Measurements from ENCODE around the gene NDUFS1.
A peak's percentile ranks its signal among the peaks of the same experiment; 100 is the strongest.
"Not testable (repeated sequence)": the region's sequence is repeated elsewhere in the genome, so short reads cannot be mapped to it uniquely, and the experiment has no call there.

Gene NDUFS1

DNA sequence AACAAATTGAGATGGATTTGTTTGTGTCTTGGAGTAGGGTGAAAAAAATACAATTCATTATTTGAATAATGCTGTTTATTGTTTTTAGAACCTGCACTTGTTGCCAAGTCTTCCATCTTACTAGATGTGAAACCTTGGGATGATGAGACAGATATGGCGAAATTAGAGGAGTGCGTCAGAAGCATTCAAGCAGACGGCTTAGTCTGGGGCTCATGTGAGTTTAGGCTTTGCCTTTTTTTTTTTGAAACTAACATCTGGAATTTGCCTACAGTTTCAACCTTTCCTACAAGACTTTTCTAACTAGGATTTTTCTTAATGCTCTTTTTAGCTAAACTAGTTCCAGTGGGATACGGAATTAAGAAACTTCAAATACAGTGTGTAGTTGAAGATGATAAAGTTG is 3.2 kb upstream of the NDUFS1 start:
- DNase-seq (ENCODE audit: low read depth in 2 of 2), result not testable (repeated sequence)

GRCh38 chr2:206160807-206161179 is 1.5 kb upstream of the NDUFS1 start:
- no peak for DNase-seq (ENCODE audit: low read depth in 2 of 2)

DNA sequence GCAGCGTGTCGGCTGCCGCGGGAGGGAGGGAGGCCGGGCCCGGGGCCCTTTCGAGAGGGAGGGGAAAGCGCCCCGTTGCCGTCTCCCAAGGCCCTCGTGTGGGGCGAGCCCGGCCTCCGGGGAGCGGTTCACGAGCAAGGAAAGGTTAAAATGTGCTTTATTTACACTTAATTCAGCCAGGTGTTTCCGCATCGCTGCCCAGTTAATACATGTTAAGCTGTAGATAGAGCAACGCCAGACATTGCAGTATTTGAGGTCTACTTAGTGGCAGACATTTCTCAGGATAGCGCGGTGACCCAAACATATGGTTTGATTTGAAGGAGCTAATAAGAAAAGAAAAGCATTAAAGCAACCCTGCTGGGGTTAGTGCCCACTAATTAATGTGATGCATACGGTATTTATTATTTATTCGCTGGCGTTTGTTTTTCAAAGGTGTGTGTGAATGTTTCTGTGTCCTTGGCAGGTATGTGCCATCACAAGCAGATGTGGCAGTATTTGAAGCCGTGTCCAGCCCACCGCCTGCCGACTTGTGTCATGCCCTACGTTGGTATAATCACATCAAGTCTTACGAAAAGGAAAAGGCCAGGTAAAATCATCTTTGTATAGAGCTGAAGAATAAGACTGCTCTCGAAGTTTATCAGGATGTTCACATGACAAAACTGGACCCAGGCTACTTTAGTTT is 1.0 kb upstream of the NDUFS1 start:
- DNase-seq (ENCODE audit: low read depth in 2 of 2), result no peak

DNA sequence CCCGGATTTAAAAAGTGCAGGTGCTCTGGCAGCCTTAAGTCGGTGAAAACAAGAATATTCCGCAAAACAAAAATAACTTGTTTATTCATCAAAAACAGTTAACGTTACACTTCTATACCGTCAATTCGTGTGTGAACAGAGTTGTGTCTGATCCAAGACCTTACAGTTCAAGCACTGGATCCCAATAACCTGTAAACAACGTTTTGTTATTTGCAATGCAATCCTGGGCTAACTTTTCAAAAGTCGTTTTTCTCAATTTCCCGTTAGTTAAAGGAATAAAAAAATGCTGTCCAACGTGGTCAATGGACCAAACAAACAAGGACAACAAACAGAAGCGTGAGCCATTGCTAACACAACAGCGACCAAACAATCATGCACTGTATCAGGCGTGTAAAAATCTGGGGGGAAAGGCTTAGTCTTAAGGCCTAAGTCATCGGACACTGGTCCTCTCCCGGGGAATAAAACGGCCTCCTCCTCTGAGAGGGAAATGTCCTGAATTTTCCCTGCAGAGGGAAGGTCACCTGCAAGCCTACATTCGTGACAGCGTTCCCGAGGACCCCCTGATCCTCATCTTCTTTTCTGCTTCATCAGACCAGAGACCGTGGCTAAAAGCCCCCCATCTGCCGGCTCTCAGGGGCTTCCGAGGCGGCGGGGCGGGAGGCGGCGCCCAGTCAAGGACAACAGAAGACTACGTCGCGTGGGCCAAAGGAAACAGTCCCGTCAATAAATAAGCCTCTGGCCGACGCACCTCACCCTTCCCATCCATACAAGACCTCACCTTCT is 490 bp downstream of the NDUFS1 start:
- peak in 1 of 2 donors; percentile 1 for DNase-seq (ENCODE audit: low read depth in 2 of 2)

- not testable (repeated sequence) for DNase-seq (ENCODE audit: low read depth in 2 of 2)
These were observed 2.2 kb downstream of the NDUFS1 start for GRCh38 chr2:206157014-206157413.

DNA sequence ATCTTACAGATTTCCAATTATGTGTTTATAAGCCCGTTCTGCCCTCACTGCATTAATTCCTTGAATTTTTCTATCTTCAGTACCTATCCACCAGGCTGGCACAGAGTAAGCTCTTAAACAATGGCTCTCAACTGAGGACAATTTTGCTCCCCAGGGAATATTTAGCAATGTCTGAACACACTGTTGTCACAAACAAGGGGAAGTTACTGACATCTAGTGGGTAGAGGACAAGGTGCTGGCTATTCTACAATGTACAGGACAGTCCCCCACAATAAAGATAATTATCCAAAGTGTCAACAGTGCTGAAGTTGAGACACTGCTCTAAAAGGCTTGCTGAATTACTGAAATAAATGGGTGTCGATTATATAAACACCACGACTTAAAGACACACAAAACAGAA is 5.0 kb downstream of the NDUFS1 start:
- no peak for DNase-seq (ENCODE audit: low read depth in 2 of 2)

DNA sequence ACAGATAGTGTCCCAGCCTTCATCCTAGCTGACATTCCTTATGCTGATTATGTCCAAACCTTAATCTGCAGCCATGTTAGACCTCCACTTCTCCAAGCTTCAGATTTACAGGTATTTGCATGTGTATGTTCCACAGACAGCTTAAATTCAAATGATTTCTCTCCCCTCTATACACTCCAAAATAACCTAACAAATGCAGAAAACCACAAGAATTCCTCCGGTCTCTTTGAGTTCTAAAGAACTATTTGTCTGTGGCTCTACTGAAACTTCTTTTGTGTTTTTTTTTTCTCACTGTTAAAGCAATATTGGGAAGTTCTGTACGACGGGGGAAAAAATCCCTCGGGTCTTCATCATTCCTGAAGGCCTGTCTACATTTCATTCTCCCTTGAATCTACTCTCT is 8.6 kb downstream of the NDUFS1 start:
- DNase-seq (ENCODE audit: low read depth in 2 of 2), result no peak

DNA sequence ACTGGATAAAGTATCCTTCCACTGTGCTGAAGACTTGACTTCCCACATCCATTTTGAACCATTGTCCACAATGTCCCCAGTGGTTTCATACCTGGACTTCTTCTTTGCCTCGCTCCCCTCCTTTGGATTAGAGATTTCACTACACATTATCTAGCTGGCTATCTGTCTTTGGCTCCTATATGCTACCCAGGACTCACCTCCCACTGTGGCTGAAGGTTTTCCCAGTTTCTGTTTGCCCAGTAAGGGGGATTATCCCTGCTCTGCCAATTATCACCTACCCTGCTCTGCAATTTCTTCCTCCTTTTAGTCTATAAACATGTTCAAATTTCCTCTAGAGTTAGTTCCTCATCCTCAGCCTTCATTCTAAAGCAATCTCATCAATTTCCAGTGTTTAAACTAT is 9.1 kb downstream of the NDUFS1 start:
- DNase-seq (ENCODE audit: low read depth in 2 of 2), result no peak

GRCh38 chr2:206149330-206149729 is 9.9 kb downstream of the NDUFS1 start:
- DNase-seq (ENCODE audit: low read depth in 2 of 2), result no peak

- no peak for DNase-seq (ENCODE audit: low read depth in 2 of 2)
These were observed 13.6 kb downstream of the NDUFS1 start for GRCh38 chr2:206145665-206146064.

- no peak for DNase-seq (ENCODE audit: low read depth in 2 of 2)
These were observed 14.9 kb downstream of the NDUFS1 start for GRCh38 chr2:206144383-206144782.

- no peak for DNase-seq (ENCODE audit: low read depth in 2 of 2)
These were observed 15.8 kb downstream of the NDUFS1 start for GRCh38 chr2:206143451-206143850.

DNA sequence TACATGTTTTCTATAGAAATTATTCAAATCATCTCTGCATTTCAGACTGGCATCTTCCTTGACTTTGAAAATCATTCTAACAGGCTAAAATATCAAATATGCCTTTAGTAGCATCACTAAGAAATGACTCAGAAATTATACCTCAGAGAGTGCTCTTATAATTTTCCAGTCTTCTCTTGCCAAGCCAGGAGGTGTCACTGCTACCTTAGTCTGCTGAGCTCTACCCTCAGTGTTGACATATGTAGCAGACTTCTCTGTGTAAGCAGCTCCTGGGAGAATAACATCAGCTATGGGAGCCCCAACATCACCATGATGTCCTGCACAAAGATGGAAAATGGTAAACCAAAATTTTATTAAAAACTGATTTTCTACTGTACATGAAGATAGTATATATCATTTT is 31.6 kb downstream of the NDUFS1 start:
- DNase-seq (ENCODE audit: low read depth in 2 of 2), result no peak

DNA sequence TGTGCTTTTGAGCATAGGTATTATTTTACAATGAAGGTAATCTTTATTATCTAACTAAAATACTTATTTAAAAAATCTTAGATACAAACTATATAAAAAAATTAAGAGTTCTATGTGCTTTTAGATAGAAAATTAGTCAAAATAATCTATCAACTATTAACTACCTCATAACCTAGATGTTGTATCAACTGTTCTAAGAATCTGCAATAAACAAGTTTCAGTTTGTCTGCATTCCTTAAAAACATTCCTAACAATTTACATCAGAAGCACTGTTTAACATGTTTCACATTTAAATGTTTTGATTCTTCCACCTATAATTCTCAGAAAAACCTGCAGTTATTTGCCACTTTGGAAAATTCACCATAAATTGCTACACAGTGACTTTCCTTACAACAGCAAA is 33.3 kb downstream of the NDUFS1 start:
- no peak for DNase-seq (ENCODE audit: low read depth in 2 of 2)

GRCh38 chr2:206122569-206122968 is 36.7 kb downstream of the NDUFS1 start:
- not testable (repeated sequence) for DNase-seq (ENCODE audit: low read depth in 2 of 2)

DNA sequence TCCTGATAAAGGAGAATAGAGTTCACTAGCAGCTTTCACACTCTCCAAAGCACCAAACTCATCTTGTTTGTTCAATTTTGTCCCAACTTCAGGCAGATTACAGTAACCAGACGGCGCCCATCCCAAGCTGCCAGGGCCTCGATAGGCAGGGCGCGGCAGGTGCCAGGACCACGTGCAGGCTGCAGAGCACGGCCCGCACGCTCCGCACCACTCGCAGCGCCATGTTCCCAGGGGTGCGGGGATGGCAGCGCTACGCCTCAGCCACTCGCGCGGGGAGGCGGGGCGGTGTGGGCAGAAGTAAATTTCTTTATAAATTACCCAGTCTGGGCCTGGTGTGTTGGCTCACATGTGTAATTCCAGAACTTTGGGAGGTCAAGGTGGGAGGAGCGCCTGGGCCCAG is 43.0 kb downstream of the NDUFS1 start:
- no peak for DNase-seq (ENCODE audit: low read depth in 2 of 2)

DNA sequence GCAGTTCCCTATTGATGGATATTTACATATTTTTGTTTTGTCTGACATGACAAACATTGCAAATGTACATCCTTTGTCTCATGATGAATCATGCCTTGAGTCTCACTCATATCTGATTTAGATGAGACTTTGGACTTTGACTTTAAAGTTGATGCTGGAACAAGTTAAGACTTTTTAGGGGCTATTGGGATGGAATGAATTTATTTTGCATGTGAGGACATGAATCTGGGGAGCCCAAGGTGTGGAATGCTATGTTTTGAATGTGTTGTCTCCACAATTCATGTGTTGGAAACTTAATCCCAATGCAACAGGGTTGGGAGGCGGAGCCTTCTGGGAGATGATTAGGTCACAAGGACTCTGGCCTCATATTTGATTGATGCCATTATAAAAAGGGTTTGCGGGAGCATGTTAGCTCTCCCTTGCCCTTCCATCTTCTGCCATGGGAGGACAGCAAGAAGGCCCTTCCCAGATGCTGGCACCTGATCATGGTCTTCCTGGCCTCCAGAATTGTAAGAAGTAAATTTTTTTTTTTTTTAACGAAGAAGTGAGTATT is 44.1 kb downstream of the NDUFS1 start:
- DNase-seq (ENCODE audit: low read depth in 2 of 2), result no peak

- no peak for DNase-seq (ENCODE audit: low read depth in 2 of 2)
These were observed 46.2 kb downstream of the NDUFS1 start for GRCh38 chr2:206112846-206113547.

DNA sequence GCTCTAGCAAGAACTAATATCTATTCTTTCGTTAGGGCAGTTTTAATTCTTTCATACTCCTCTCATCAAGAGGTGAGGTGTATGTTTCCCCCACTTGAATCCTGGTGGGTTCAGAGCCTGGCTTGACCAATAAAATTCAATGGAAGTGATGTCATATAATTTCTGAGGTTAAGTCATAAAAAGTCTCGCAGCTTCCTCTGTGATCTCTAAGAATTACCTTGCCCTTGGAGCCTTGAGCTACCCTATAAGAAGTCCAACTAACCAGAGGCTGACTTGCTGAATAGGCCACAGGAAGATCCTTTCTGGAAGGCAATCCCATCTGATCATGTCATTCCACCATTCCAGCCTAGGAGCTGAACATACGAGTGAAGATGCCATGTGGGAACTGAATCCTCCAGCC is 47.1 kb downstream of the NDUFS1 start:
- DNase-seq (ENCODE audit: low read depth in 2 of 2), result no peak

DNA sequence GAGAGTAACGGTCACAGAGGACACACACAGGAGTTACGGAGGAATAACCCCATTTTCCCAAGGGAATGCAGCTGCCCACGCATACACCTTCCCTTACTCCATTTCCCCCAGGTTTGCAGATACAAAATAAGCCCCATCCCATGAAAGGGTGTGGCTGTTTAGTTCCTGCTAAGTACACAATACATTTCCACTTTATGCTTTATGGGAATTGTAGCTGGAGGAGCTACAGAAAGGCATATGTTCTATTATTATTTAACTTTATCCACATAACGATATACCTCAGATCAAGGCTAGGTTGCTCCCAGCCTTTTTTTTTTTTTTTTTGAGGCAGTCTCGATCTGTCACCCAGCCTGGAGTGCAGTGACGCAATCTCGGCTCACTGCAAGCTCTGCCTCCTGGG is 50.5 kb downstream of the NDUFS1 start:
- no peak for DNase-seq (ENCODE audit: low read depth in 2 of 2)

DNA sequence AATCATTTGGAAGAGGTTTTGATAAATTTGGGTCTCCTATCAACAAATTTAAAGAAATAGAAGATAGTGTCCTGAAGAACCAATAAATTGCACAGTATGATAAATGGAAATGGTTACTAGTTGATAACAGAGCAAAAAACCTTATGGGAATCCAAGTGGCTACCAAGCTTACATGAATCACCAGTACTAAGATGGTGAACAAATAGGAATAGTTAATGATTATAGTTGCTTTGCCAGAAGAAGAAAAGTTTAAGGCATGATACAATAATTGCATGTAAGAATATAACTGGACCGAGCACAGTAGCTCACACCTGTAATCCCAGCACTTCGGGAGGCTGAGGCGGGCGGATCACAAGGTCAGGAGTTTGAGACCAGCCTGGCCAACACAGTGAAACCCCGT is 53.7 kb downstream of the NDUFS1 start:
- DNase-seq (ENCODE audit: low read depth in 2 of 2), result no peak

DNA sequence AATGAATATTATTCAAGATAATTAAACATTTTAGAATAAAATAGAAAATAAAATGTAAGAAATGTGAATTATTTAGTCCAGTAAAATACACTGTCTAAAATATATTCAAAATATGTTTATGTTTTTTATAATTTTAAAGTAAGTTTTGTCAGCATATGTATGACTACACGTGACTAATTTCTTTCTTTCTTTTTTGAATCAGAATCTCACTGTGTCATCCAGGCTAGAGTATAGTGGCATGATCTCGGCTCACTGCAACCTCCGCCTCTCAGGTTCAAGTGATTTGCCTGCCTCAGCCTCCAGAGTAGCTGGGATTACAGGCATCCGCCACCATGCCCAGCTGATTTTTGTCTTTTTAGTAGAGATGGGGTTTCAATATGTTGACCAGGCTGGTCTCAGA is 54.2 kb downstream of the NDUFS1 start:
- DNase-seq (ENCODE audit: low read depth in 2 of 2), result no peak

GRCh38 chr2:206098872-206099271 is 60.4 kb downstream of the NDUFS1 start:
- not testable (repeated sequence) for DNase-seq (ENCODE audit: low read depth in 2 of 2)

Data from stimulated activated CD8-positive, alpha-beta memory T cell treated with anti-CD3 and anti-CD28 coated beads, Interleukin-2, amount 100 ng/mL, for 1 hour (primary cell).